IPS-11a (cell line): ENCODE results near the gene IFNA4.
"Not testable (repeated sequence)": the region's sequence is repeated elsewhere in the genome, so short reads cannot be mapped to it uniquely, and the experiment has no call there.

Experiments
- H3K4me3 ChIP-seq: one replicate; pipeline ENCODE4 v1.5.1; 2013; ENCODE audit warnings: low read depth, low read length, control low read depth

Gene IFNA4

GRCh38 chr9:21166560-21166959 lies 20.8 kb downstream of the IFNA4 start, which contains the start of gene IFNA21:
IFNA21 (minus strand) TSS chr9:21166660; CDS start chr9:21166612, 48 bp downstream.
- H3K4me3 ChIP-seq: not testable (repeated sequence)

GRCh38 chr9:21165516-21165915 lies 21.9 kb downstream of the IFNA4 start:
- H3K4me3 ChIP-seq: no peak overlapping the region

GRCh38 chr9:21160178-21160577 lies 27.2 kb downstream of the IFNA4 start:
- no peak overlapping the region for H3K4me3 ChIP-seq

- H3K4me3 ChIP-seq: no peak overlapping the region
Measured at GRCh38 chr9:21155501-21155900, 31.9 kb downstream of the IFNA4 start.

- H3K4me3 ChIP-seq: no peak overlapping the region
Measured at GRCh38 chr9:21154018-21154608, 33.3 kb downstream of the IFNA4 start.

GRCh38 chr9:21153336-21154017 lies 33.9 kb downstream of the IFNA4 start:
- no peak overlapping the region for H3K4me3 ChIP-seq

- no peak overlapping the region for H3K4me3 ChIP-seq
Measured at GRCh38 chr9:21144603-21145002, 42.8 kb downstream of the IFNA4 start.

- no peak within 1 kb of the TSS for H3K4me3 ChIP-seq
Measured at GRCh38 chr9:21141427-21141882, 45.9 kb downstream of the IFNA4 start, which contains the start of gene IFNW1. IFNW1 (minus strand) TSS chr9:21141832; CDS start chr9:21141570, 262 bp downstream.

- H3K4me3 ChIP-seq: no peak overlapping the region
Measured at GRCh38 chr9:21137020-21137419, 50.4 kb downstream of the IFNA4 start.
